Thyroid gland (tissue), 4 donors: ENCODE results near the gene TSPAN32.

Experiments
- POLR2A ChIP-seq, 2 donors: fragments of 450-650 bp; IDR thresholded peaks; one replicate each; pipeline ENCODE4 v1.6.1; 2017; ENCODE audit warnings: antibody characterized with exemption in 2 of 2, mild to moderate bottlenecking in 2 of 2, moderate library complexity in 1 of 2
- TF ChIP-seq, protein P1 (sequence below), 6 experiments: fragments of 200-600 bp in 3 of 6; fragments of 450-650 bp in 3 of 6; sonication (generic) in 3 of 6; IDR thresholded peaks; one replicate each; pipeline ENCODE4 v1.5.1; 2016 to 2019; ENCODE audit warnings: antibody characterized with exemption in 6 of 6, mild to moderate bottlenecking in 2 of 6, inconsistent platforms in 1 of 6, moderate library complexity in 1 of 6

DNA sequence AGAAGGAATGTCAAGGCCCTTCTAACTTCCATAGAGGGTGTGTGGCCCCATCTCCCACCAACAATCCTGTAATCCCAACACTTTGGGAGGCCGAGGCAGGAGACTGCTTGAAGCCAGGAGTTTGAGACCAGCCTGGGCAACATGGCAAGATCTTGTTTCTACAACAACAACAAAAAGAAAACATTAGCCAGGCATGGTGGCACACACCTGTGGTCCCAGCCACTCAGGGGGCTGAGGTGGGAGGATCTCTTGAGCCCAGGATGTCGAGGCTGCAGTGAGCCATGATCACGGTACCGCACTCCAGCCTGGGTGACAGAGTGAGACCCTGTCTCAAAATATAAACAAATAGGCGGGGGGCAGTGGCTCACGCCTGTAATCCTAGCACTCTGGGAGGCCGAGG, 16.9 kb downstream of the TSPAN32 start:
- TF ChIP-seq, protein P1, sequence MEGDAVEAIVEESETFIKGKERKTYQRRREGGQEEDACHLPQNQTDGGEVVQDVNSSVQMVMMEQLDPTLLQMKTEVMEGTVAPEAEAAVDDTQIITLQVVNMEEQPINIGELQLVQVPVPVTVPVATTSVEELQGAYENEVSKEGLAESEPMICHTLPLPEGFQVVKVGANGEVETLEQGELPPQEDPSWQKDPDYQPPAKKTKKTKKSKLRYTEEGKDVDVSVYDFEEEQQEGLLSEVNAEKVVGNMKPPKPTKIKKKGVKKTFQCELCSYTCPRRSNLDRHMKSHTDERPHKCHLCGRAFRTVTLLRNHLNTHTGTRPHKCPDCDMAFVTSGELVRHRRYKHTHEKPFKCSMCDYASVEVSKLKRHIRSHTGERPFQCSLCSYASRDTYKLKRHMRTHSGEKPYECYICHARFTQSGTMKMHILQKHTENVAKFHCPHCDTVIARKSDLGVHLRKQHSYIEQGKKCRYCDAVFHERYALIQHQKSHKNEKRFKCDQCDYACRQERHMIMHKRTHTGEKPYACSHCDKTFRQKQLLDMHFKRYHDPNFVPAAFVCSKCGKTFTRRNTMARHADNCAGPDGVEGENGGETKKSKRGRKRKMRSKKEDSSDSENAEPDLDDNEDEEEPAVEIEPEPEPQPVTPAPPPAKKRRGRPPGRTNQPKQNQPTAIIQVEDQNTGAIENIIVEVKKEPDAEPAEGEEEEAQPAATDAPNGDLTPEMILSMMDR (IDR thresholded peaks at IDR 0.05) = no peak
- TF ChIP-seq POLR2A (IDR thresholded peaks at IDR 0.05) = no peak
